IPS-NIHi11 (cell line): ENCODE measurements around the gene SYTL4.
"Not testable (repeated sequence)": the region's sequence is repeated elsewhere in the genome, so short reads cannot be mapped to it uniquely, and the experiment has no call there.

Source experiments
- DNase-seq: peaks from one replicate; pipeline ENCODE4 v3.0.0; 2012; ENCODE audit warnings: mixed read lengths, low spot score

The SYTL4 gene

DNA sequence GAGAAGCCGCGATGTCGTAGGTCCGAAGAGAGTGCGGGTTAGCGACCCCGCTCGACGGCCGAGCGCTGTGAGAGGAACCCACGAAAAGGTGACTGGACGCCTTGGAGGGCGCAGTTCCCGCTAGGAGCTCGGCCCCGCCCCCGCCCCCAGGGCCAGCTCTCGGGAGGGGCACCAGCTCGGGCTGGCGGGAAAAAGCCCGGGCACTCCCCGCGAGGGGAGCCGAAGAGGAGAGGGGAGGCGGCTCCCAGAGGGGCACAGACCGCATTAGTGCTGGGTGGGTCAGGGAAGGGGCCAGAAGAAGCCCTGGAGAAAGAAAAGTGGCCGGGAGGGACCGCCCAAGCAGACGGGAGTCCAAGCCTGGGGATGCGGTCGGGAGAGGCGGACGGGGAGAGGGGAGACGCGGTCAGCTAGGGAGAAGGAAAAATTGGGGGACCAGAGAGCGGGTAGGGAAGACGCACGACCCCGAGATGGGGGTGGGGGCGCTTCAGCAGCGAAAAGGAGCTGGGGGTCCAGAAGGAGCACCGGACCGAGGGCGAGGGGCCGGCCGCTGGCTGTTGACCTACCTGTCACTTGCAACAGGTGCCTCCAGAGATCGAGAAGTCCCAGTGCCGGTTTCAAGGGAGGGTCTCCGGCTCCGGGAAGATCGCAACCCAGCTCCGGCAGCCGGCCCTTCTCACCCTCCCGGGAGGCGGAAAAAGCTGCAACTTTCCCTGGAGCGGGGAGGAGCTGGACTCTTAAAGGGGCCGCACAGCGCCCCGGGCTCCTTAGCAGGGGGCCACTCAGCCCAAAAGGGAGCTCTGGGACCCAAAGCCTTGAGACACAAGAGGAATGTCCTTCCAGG is at the start of gene SYTL4:
SYTL4 (minus strand) TSS at position 681 of the 841 bp plus-strand sequence. CDS start 30,084 bp downstream, outside the sequence.
- DNase-seq = peak; percentile 64

DNA sequence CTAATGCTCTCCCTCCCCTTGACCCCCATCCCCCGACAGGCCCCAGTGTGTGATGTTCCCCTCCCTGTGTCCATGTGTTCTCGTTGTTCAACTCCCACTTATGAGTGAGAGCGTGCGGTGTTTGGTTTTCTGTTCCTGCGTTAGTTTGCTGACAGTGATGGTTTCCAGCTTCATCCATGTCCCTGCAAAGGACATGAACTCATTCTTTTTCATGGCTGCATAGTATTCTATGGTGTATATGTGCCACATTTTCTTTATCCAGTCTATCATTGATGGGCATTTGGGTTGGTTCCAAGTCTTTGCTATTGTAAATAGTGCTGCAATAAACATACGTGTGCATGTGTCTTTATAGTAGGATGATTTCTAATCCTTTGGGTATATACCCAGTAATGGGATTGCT is 37.5 kb upstream of the SYTL4 start:
- DNase-seq = not testable (repeated sequence)

DNA sequence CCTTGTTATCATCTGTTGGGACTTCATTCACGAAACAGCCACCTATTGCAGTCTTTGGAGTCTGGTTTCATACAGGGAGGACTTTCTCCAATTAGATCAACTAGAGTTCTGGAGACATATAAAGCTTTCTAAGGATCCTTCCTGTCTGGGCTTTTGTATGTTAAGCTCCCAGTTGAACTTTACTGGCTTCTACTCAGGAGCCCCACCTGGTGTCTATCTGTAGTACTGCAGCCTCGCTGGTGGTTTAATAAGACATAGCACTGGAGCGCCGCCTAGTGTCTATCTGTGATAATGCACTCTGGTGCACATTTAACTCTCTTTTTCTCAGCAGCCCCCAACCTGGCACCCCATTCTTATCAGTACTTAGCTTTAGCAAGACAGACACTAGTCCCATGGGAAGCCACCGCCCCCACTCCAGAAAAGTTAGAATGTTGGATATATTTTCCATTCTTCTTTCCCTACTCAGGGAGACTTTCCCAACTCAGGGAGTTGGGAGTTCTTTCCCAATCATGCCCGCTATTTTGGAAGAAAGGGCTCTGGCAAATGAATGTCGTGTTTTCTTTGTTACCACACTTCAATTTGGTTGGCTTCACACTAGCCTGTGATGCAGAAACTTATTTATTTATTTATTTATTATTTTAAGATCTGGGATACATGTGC is 36.9 kb upstream of the SYTL4 start:
- DNase-seq = peak; percentile 69

DNA sequence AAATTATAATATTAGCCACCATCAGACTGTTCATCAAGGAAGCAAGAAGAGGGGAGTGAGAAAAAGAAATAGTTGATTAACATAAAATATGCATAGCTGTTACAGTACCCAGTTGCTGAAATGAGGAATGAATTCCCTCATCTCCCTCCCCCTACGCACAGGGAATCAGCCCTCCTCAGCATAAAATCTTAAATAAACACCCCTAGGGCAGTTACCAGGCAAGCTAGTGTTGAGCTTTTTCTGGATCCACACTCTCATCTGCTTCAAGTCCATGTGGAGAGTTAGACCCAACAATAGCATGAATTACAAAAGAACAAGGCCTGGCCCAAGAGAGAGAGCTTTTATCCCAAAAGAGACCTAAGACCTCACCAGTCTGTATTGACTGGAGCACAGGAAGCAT is 19.0 kb upstream of the SYTL4 start:
- DNase-seq = no peak

DNA sequence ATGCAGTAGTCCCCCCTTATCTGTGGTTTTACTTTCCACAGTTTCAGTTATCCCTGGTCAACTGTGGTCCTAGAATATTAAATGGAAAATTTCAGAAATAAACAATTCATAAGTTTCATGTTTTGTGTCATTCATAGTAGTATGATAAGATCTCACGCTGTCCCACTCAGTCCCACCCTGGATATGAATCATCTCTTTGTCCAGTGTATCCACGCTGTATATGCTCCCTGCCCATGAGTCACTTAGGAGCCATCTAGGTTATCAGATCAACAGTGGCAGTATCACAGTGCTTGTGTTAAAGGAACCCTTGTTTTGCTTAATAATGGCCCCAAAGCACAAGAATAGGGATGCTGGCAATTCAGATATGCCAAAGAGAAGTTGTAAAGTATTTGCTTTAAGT is 16.2 kb upstream of the SYTL4 start:
- no peak for DNase-seq

DNA sequence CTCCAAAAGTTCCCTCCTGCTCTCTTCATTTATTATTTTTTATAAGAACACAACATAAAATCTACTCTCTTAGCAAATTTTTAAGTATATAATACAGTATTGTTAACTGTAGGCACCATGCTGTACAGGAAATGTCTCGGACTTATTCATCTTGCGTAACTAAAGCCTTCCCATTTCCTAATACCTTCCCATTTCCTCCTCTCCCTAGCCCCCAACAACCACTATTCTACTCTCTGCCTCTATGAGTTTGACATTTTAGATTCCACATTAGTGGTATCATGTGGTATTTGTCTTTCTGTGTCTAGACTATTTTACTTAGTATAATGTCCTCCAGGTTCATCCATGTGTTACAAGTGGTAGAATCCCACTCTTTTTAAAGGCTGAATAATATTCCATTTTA is 15.8 kb upstream of the SYTL4 start:
- DNase-seq = no peak

DNA sequence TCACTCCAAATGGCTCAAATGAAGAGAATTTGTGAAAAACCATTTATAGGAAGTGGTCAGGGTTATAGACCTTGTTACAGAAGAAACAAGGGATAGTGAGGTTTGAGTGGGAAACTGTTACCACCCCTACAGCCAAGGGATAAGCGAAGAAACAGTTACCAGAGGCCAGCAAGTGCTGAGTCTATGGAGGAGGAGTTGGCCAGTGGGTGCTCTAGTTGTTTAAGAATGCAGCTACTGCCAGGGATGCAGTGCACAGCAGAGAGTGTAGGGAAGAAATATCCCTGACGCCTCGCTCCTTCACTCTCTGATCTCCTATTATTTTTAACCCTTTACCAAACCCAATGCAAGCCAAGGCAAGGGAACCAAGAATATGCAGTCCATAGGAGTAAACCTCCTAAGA is 15.2 kb upstream of the SYTL4 start:
- DNase-seq = no peak

DNA sequence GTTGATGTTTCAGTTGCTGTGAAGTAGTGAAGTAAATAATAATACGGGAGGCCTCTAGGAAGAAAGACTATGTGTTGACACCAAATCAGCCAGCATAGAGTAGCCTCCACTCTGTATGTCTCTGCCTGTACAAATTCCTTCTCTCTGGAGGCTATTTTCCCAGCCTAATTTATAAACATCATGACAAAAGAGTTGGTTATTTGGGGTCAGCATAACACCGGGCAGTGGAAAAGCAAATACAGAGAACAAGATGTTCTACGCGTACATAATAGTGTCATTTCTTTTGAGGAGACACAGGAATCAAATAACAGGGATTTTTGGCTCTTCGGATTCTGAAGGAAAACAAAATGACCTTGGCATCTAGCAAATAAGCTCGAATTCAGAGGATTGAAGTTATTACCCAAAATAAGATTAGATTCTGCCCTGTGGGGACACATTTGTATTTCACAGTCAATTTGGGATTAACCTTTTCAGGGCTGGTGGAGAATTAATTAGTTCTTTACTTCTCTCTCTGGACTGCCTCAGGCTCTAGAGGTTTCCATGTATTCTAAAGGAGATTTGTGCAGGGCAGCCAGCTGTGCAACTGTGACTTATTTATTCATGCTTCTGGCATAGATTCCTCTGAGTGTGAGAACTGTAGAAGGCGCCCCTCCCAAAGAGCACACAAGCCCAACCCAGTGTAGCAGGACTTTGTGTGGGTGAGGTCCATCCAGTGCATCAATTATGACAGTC is 14.1 kb upstream of the SYTL4 start:
- DNase-seq = no peak

DNA sequence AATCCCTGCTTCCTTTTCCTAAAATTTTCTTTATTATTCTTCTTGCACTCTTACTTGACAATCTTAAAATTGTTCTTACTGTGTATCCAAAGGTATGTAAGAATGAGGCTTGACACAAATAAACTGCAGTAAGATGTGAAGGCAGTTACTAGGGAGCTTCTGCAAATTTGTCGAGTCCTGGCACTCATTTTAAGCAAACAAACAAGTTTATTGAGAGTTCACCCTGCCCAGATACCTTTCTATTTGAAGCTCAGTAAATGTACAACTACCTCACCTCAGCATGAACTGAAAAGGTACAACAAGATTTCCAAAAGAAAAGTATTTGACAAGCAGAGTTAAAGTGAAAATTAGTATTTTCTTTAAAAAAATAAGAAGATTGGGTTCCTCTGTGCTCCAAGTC is 13.3 kb upstream of the SYTL4 start:
- no peak for DNase-seq

DNA sequence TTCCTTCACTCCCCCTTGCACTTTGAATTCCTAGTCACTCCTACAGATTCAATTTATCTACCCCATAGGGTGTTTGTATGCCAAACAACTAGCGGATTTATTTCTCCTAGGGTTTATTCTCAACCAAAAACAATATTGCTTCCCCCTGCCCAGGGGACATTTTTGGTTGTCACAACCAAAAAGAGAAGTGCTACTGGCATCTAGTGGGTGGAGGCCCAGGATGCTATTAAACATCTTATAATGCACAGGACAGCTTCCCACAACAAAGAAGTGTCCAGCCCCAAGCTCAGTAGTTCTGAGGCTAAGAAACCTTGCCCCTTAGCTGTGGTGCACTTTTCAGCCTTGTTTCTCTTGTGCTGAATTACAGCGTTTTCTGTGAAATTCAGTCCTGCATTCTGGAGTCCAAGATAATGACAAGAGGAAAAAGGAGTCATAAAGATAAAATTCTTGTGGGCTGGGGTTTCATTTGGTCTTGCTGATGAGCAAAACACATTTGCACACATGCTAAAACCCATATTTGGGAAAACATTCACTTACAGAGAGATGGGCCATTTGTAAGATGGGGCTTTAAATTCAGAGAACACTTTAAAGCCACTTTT is 11.2 kb upstream of the SYTL4 start:
- DNase-seq = no peak

DNA sequence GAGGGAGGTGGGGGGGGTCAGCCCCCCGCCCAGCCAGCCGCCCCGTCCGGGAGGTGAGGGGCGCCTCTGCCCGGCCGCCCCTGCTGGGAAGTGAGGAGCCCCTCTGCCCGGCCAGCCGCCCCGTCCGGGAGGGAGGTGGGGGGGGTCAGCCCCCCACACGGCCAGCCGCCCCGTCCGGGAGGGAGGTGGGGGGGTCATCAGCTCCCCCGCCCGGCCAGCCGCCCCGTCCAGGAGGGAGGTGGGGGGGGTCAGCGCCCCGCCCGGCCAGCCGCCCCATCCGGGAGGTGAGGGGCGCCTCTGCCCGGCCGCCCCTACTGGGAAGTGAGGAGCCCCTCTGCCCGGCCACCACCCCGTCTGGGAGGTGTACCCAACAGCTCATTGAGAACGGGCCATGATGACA is 7.9 kb downstream of the SYTL4 start:
- not testable (repeated sequence) for DNase-seq

DNA sequence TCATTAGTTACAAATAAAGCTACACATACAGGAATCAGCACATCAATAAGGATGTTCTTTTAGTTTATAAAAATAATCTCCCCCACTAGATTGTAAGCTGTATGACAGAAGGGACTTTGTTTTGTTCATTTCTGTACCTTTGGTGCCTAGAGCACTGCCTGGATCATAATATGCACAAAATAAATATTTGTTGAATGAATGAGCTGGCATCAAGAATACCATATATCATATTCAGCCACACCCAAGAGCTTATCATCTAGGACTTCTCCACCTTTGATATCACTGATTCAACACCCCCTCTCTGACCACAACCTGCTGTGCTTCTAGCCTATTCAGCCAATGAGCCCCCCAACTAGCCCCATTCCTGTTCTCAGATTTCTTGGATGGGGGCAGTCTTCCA is 10.6 kb downstream of the SYTL4 start:
- no peak for DNase-seq

DNA sequence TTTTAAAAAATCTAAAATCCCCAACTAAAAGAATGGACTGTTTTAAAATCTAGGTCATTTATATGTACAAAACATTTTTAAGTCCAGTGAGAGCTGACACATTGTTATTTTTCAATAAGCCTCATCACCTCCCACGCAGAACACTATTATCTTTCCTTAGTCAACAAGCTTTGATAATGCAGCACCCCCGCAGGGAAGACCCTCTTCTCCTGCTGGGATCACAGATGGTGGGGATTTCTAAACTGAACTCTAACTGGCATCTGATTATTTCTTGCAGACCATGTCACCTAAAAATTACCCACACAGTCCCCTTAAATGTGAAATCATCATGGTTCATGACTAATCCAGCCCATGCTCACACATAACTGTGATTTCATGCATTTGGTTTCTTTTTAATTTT is 11.6 kb downstream of the SYTL4 start:
- no peak for DNase-seq

DNA sequence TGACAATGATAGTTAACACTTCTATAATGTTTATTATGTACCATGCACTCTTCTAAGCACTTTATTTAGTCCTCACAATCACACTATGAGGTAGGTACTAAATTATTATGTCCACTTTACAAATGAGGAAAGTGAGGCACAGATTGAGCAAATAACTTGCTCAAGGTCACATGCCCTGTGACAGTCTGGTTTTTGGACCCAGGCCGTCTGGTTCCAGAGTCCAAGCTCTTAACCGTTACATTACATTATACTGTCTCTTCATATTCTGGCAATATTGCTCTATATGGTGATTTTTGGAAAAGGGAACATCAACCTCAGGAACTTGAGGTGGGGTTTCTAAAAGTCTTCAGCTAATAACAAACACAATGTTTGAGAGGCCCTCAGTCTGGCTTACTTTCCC is 12.8 kb downstream of the SYTL4 start:
- DNase-seq = no peak

DNA sequence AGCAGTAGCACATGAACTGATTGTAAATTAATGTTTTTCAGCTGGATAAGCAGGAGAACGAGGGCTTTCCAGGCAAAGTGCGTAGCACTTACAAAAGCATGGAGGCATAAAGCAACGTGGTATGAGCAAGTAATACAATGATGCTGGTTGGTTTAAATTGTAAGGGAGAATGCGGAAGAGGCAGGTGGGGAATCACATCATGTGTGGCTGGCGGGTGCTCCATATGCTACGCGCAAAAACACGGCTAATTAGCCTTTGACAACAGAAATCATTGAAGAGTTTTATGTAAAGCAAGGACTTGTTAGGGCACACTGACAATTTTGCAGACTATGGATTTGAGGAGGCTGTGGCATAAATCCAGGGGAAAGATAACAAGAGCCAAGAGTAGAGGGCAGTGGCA is 14.6 kb downstream of the SYTL4 start:
- no peak for DNase-seq

DNA sequence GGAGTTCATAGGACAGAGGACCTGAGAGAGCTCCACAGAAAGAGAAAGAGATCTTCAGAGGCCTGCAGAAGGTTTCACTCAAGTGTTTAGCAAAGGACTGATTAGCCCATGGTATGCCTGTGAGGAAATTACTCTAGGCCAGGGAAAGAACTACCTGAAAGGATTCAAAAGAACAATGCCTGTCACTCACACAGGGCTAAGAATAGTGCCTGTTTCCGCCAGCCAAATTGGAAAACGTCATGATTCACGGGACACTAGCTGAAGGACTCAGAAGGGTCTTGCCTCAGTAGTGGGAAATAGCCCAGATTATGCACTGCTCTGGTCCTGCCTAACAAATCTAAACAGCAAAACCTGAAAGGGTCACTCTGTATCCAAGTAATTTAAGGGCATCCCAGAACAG is 21.1 kb downstream of the SYTL4 start:
- DNase-seq = no peak

DNA sequence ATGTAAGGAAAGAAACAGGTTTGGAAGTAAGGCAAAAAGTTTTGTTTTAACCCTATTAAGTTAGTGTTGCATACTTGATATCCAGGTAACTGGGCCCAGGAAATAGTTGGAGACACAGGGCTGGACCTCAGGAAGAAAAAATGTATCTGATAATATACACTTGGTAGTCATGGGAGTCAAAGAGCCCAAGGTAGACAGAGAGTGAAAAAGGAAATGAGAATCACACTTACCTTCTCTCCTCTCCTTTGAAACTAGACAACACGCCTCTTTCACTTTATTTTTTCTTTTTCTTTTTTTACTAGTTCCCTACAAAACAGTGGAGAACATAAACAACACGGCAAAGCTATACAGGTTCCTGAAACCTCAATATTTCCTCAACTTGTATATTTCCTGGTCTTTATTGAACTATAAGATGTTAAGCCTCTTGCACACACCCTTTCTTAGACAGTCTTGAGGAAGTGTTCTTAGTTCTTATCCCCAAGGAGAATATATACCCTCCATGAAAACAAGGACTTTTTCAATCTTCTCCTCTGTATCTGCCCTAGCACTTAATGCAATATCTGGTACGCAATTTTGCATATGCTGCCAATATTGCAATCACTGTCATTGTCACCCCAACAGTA is 27.2 kb downstream of the SYTL4 start:
- no peak for DNase-seq

DNA sequence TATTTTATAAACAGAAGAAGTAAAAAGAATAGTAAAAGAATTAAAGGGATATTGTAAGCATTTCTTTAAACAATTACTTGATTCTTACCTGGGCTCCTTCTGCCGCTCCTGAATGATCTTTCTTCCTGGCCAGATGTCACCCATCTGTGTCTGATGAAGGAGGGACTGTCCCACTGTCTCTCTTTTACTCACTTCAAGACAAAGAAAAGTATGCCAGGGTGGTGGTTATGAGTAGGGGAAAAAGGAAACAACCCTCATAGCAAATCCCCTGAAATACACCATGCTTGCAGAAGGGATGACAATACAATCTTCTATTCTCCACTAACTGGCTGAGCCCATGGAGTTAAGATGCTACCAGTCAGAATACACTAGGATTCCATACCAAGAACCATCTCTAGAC is 31.1 kb downstream of the SYTL4 start:
- no peak for DNase-seq

DNA sequence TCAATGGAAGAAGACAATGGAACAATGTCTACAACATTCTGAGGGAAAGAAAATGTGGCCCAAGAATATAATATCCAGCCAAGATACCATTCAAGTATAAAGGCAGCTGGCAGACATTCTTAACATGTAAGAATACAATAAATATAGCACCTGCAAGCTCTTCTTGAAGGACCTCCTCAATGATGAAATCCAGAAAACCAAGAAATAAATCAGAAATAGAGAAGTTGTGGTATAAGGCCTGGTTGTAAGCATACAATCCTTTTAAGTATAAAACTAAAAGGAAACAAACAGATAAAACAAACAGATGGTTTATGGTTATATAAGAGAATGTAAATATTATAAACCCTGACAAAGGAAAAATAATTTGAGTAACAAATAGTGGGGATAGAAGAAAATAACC is 33.4 kb downstream of the SYTL4 start:
- no peak for DNase-seq

DNA sequence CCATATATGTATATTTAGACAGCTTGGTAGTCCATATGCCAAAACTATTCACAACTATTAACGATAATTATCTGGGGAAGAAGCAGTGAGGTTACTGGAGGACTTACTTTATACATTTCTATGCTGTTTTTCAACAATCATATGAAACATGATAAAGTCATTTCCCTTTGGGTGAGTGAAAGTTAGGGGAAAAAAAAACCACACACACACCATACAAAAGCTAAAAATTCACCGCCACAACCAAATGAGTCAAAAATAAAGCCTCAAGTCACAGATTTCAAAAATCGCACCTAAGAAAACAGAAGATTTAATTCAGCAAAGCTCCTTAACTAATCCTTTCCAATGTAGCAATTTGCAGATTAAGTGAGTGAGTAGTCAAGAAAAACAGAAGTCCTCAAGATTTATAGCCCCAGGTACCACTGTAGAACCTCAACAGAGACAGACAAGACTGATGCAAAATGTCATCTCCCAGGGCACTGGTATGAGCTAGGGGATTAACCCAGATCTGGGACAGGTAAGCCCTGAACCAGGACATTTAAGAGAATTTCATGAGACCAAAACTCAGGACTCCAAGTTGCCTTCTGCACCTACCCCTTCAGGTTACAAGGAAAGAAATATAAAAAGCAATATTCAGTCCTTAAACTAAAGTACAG is 35.1 kb downstream of the SYTL4 start:
- no peak for DNase-seq

DNA sequence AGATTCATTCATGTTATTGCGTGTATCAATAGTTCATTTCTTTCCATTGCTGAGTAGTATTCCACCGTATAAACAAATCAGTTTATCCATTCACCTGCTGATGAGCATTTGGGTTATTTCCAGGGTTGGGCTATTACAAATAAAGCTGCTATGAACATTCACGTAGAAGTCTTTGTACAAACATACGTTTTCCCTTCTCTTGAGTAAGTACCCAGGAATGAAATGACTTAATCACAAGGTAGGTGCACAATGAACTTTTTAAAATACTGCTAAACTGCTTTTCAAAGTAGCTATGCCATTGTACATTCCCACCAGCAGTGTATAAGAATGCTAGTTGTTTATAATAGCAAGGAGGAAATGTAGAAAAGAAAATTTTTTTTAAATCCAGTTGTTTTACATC is 35.9 kb downstream of the SYTL4 start:
- DNase-seq = no peak

DNA sequence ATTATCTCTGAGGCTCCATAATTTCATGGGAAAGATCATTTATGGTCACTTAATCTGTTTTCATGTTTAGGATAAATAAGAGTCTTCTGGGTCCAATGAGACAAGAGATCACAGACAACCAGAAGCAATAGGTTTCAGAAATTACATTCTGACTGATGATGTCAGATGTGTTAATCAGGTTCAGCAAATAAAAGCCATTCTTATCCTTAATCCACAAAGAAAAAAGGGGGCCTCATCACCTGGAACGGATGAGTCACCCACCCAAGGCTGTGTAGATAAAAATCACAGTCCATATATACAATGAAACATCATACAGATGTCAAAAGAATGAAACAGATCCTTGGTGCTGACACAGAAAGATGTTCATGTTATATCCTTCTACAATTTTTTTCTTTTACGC is 36.6 kb downstream of the SYTL4 start:
- DNase-seq = no peak
